Keratinocyte (primary cell): ENCODE data around the gene P2RX3. TPM values are rescaled to one million over a fixed set of nuclear protein-coding genes. Genes with fewer than 3 reads are reported as not detected.

Experiments
- DNase-seq: peaks from one replicate; pipeline ENCODE4 v3.0.0-alpha.2; 2011; ENCODE audit warnings: low read depth, missing footprints, low spot score
- FAIRE-seq: peaks from 2 replicates; lab custom pipeline; 2011; peaks lifted over from hg19 to GRCh38; lab: Jason Lieb, UNC
- H2AFZ ChIP-seq: 2 replicates; pipeline ENCODE4 v1.6.0; 2012; ENCODE audit warnings: low read length, control low read depth, inconsistent platforms; ENCODE audit not compliant: control insufficient read depth
- H3K27ac ChIP-seq: 2 replicates; pipeline ENCODE4 v1.5.1; 2011; ENCODE audit warnings: low read length; ENCODE audit not compliant: control insufficient read depth, insufficient read depth
- H3K27me3 ChIP-seq: 3 replicates; pipeline ENCODE4 v1.6.0; 2011; ENCODE audit warnings: low read length; ENCODE audit not compliant: control insufficient read depth, insufficient read depth; ENCODE audit errors: extremely low read depth
- H3K36me3 ChIP-seq, 2 experiments: 2 replicates in 1 of 2; 3 replicates in 1 of 2; pipeline ENCODE4 v1.5.1; 2011; ENCODE audit warnings: low read length in 2 of 2, mild to moderate bottlenecking in 1 of 2; ENCODE audit not compliant: control insufficient read depth in 2 of 2, insufficient read depth in 2 of 2; ENCODE audit errors: extremely low read depth in 1 of 2
- H3K4me1 ChIP-seq: 3 replicates; pipeline ENCODE4 v1.5.1; 2011; ENCODE audit warnings: low read length; ENCODE audit not compliant: control insufficient read depth, insufficient read depth; ENCODE audit errors: extremely low read depth
- H3K4me2 ChIP-seq: 3 replicates; pipeline ENCODE4 v1.6.0; 2011; ENCODE audit warnings: low read depth, low read length; ENCODE audit not compliant: control insufficient read depth, insufficient read depth; ENCODE audit errors: extremely low read depth
- H3K4me3 ChIP-seq, 3 experiments: fragments of 200-600 bp in 1 of 3; sonication (generic) in 1 of 3; 2 replicates in 2 of 3; 3 replicates in 1 of 3; pipeline ENCODE4 v1.5.1; 2011 to 2016; ENCODE audit warnings: low read length in 3 of 3, mild to moderate bottlenecking in 3 of 3, control low read depth in 2 of 3, inconsistent platforms in 1 of 3, low read depth in 1 of 3, mixed read lengths in 1 of 3, mixed run types in 1 of 3, moderate library complexity in 1 of 3; ENCODE audit not compliant: control insufficient read depth in 2 of 3, insufficient read depth in 2 of 3; ENCODE audit errors: extremely low read depth in 1 of 3
- H3K79me2 ChIP-seq: 2 replicates; pipeline ENCODE4 v1.6.0; 2012; ENCODE audit warnings: low read length; ENCODE audit not compliant: control insufficient read depth, insufficient read depth
- H3K9ac ChIP-seq: 3 replicates; pipeline ENCODE4 v1.6.0; 2011; ENCODE audit warnings: low read length; ENCODE audit not compliant: control insufficient read depth, insufficient read depth; ENCODE audit errors: extremely low read depth
- H3K9me1 ChIP-seq: 3 replicates; pipeline ENCODE4 v1.6.0; 2011; ENCODE audit warnings: low read length; ENCODE audit not compliant: control insufficient read depth, insufficient read depth; ENCODE audit errors: extremely low read depth
- H3K9me3 ChIP-seq: 2 replicates; pipeline ENCODE4 v1.5.1; 2012; ENCODE audit warnings: low read depth, low read length; ENCODE audit not compliant: control insufficient read depth
- H4K20me1 ChIP-seq: 3 replicates; pipeline ENCODE4 v1.6.0; 2011; ENCODE audit warnings: low read length; ENCODE audit not compliant: control insufficient read depth, insufficient read depth; ENCODE audit errors: extremely low read depth
- CTCF ChIP-seq, 3 experiments: IDR thresholded peaks in 1 of 3; conservative IDR thresholded peaks in 1 of 3; optimal IDR thresholded peaks in 1 of 3; 2 replicates in 2 of 3; 3 replicates in 1 of 3; pipeline versions ENCODE3 to v1.5.1; 2011; ENCODE audit warnings: low read length in 3 of 3, mild to moderate bottlenecking in 3 of 3, moderate library complexity in 2 of 3, control low read depth in 1 of 3, inconsistent platforms in 1 of 3; ENCODE audit not compliant: insufficient read depth in 2 of 3; ENCODE audit errors: extremely low read depth in 1 of 3
- EZH2 ChIP-seq: IDR thresholded peaks from one replicate; pipeline ENCODE4 v1.6.1; 2012; ENCODE audit warnings: inconsistent platforms, mild to moderate bottlenecking, low read length, moderate library complexity
- dilution Hi-C: fragments of 300-500 bp; cut with MboI; formaldehyde crosslinking; loops from one replicate; pipeline ENCODE4 v1.7.0; 2020; ENCODE audit warnings: low sequenced_read_pairs; ENCODE audit not compliant: extremely low pct_ligation_motif_present
- polyA plus RNA-seq, 5 experiments: library from polyadenylated mRNA; depleted of rRNA in 3 of 5; stranded (reverse) in 3 of 5; stranded (forward) in 1 of 5; unstranded in 1 of 5; fragments of >200 nt; gene quantifications; 1 replicate in 1 of 5; 2 replicates in 3 of 5; 3 replicates in 1 of 5; pipeline versions ENCODE4 v1.2.1 to v1.2.3, GENCODE V29; 2011 to 2012; ENCODE audit warnings: missing spikeins in 2 of 5, low read depth in 1 of 5, low replicate concordance in 1 of 5

Gene P2RX3
- polyA plus RNA-seq, 1 donor (not counting 4 experiments of a cell fraction or from before 2014, with no cell fraction given): not detected

- H3K4me2 ChIP-seq: no peak overlapping the region
Observed at GRCh38 chr11:57392763-57393105, 54.6 kb downstream of the P2RX3 start.

GRCh38 chr11:57394203-57394965 is 56.2 kb downstream of the P2RX3 start:
- no peaks in the 10 kb centered on the region for H4K20me1 ChIP-seq

More at GRCh38 chr11:57392763-57393105, 54.6 kb downstream of the P2RX3 start:
- H2AFZ ChIP-seq: no peak overlapping the region
- no peaks in the 10 kb centered on the region for H3K27me3 ChIP-seq
- no peak overlapping the region for H3K4me3 ChIP-seq
- TF ChIP-seq EZH2: no peak
- no peak for TF ChIP-seq CTCF (optimal IDR thresholded peaks at IDR 0.05 in 1 of 3, IDR thresholded peaks at IDR 0.05 in 1 of 3, conservative IDR thresholded peaks at IDR 0.05 in 1 of 3; ENCODE audit: extremely low read depth in 1 of 3, insufficient read depth in 2 of 3, low read length in 3 of 3)
- no peaks in the 10 kb centered on the region for H3K79me2 ChIP-seq
- dilution Hi-C loops: no loop called here
- DNase-seq: no peak
- no peaks in the 10 kb centered on the region for H4K20me1 ChIP-seq
- H3K9me3 ChIP-seq: no peaks in the 10 kb centered on the region
- H3K4me1 ChIP-seq: peaks cover 8% of the 10 kb centered on the region
- H3K9me1 ChIP-seq: no peaks in the 10 kb centered on the region
- no peaks in the 10 kb centered on the region for H3K36me3 ChIP-seq
- H3K27ac ChIP-seq: no peak overlapping the region
- peak; percentile 71 for FAIRE-seq
- no peak overlapping the region for H3K9ac ChIP-seq

More at GRCh38 chr11:57394203-57394965, 56.2 kb downstream of the P2RX3 start:
- Histone ChIP-seq H3K4me2 (no peak overlapping the region), H3K4me1 (peaks cover 17% of the 10 kb centered on the region), H3K27ac (no peak overlapping the region), H3K4me3 (no peak overlapping the region), H3K9me3 (no peaks in the 10 kb centered on the region), H3K9me1 (no peaks in the 10 kb centered on the region), H3K9ac (no peak overlapping the region), H3K36me3 (no peaks in the 10 kb centered on the region), H3K27me3 (no peaks in the 10 kb centered on the region), H3K79me2 (no peaks in the 10 kb centered on the region), H2AFZ (no peak overlapping the region)
- no peak for TF ChIP-seq CTCF (optimal IDR thresholded peaks at IDR 0.05 in 1 of 3, IDR thresholded peaks at IDR 0.05 in 1 of 3, conservative IDR thresholded peaks at IDR 0.05 in 1 of 3; ENCODE audit: extremely low read depth in 1 of 3, insufficient read depth in 2 of 3, low read length in 3 of 3)
- no peak for TF ChIP-seq EZH2
- FAIRE-seq (no peak), DNase-seq (no peak)
- dilution Hi-C loops: no loop called here
